Esophagus mucosa (tissue), 1 donor: ENCODE results near the gene IGLON5. TPM values are rescaled to one million over a fixed set of nuclear protein-coding genes. Genes with fewer than 3 reads are reported as not detected.

Source experiments
- ATAC-seq: fragments of 200-7000 bp; cut with Tn5 transposase; one replicate; pipeline ENCODE4 v1.9.1; 2020
- total RNA-seq: library from RNA; stranded (reverse); gene quantifications from one replicate; pipeline ENCODE4 v1.2.4, GENCODE V29; 2023
- donor health status: DM: yes; HTN: yes; CAD: no.

The IGLON5 gene
- not detected for total RNA-seq

GRCh38 chr19:51311351-51312257 is at the start of gene IGLON5:
Gene IGLON5, plus strand, starts transcription at chr19:51311644. Its CDS starts 204 bp downstream, at chr19:51311848.
- peak; percentile 14 for ATAC-seq

- no peak for ATAC-seq
Measured at GRCh38 chr19:51263808-51264207, 47.6 kb upstream of the IGLON5 start.

- no peak for ATAC-seq
Measured at GRCh38 chr19:51271067-51271466, 40.4 kb upstream of the IGLON5 start.

GRCh38 chr19:51272183-51272810 is 39.1 kb upstream of the IGLON5 start:
- ATAC-seq: no peak

GRCh38 chr19:51274049-51274770 is 37.2 kb upstream of the IGLON5 start:
- no peak for ATAC-seq

GRCh38 chr19:51277112-51277511 is 34.3 kb upstream of the IGLON5 start:
- no peak for ATAC-seq

GRCh38 chr19:51282335-51282734 is 29.1 kb upstream of the IGLON5 start:
- no peak for ATAC-seq

- no peak for ATAC-seq
Measured at GRCh38 chr19:51285682-51286081, 25.8 kb upstream of the IGLON5 start.

- no peak for ATAC-seq
Measured at GRCh38 chr19:51289635-51290034, 21.8 kb upstream of the IGLON5 start.

- no peak for ATAC-seq
Measured at GRCh38 chr19:51292971-51293370, 18.5 kb upstream of the IGLON5 start.

GRCh38 chr19:51293571-51294210 is 17.8 kb upstream of the IGLON5 start:
- ATAC-seq: no peak

GRCh38 chr19:51294211-51294976 is 17.1 kb upstream of the IGLON5 start:
- peak; percentile 19 for ATAC-seq

- no peak for ATAC-seq
Measured at GRCh38 chr19:51294977-51295375, 16.5 kb upstream of the IGLON5 start.

GRCh38 chr19:51295382-51296126 is 15.9 kb upstream of the IGLON5 start:
- no peak for ATAC-seq

GRCh38 chr19:51296336-51297093 is 14.9 kb upstream of the IGLON5 start:
- no peak for ATAC-seq

- no peak for ATAC-seq
Measured at GRCh38 chr19:51297406-51297805, 14.0 kb upstream of the IGLON5 start.

GRCh38 chr19:51301266-51301665 is 10.2 kb upstream of the IGLON5 start:
- ATAC-seq: no peak

GRCh38 chr19:51305479-51305878 is 6.0 kb upstream of the IGLON5 start:
- no peak for ATAC-seq

GRCh38 chr19:51316688-51317087 is 5.2 kb downstream of the IGLON5 start:
- no peak for ATAC-seq

GRCh38 chr19:51317376-51317775 is 5.9 kb downstream of the IGLON5 start:
- no peak for ATAC-seq
